Measurements from ENCODE around the gene ABLIM2.

The ABLIM2 gene

GRCh38 chr4:8092282-8092681 lies 66.3 kb downstream of the ABLIM2 start:
- no peak for DNase-seq (ENCODE audit: low read depth)
- no peak for TF ChIP-seq CTCF (conservative IDR thresholded peaks at IDR 0.05; ENCODE audit: low read depth, low read length)
- H3K4me3 ChIP-seq (ENCODE audit: low read length) = no peak overlapping the region

- DNase-seq (ENCODE audit: low read depth) = no peak
- no peak overlapping the region for H3K4me3 ChIP-seq (ENCODE audit: low read length)
- no peak for TF ChIP-seq CTCF (conservative IDR thresholded peaks at IDR 0.05; ENCODE audit: low read depth, low read length)
These were observed 67.8 kb downstream of the ABLIM2 start for GRCh38 chr4:8090744-8091301.

- TF ChIP-seq CTCF (conservative IDR thresholded peaks at IDR 0.05; ENCODE audit: low read depth, low read length) = no peak
- DNase-seq (ENCODE audit: low read depth) = no peak
- no peak overlapping the region for H3K4me3 ChIP-seq (ENCODE audit: low read length)
These were observed 68.3 kb downstream of the ABLIM2 start for GRCh38 chr4:8090312-8090711.

GRCh38 chr4:8089862-8090261 lies 68.8 kb downstream of the ABLIM2 start:
- DNase-seq (ENCODE audit: low read depth) = no peak
- no peak for TF ChIP-seq CTCF (conservative IDR thresholded peaks at IDR 0.05; ENCODE audit: low read depth, low read length)
- no peak overlapping the region for H3K4me3 ChIP-seq (ENCODE audit: low read length)

GRCh38 chr4:8088966-8089491 lies 69.6 kb downstream of the ABLIM2 start:
- no peak overlapping the region for H3K4me3 ChIP-seq (ENCODE audit: low read length)
- TF ChIP-seq CTCF (conservative IDR thresholded peaks at IDR 0.05; ENCODE audit: low read depth, low read length) = no peak
- no peak for DNase-seq (ENCODE audit: low read depth)

GRCh38 chr4:8087921-8088495 lies 70.6 kb downstream of the ABLIM2 start:
- H3K4me3 ChIP-seq (ENCODE audit: low read length) = no peak overlapping the region
- DNase-seq (ENCODE audit: low read depth) = no peak
- TF ChIP-seq CTCF (conservative IDR thresholded peaks at IDR 0.05; ENCODE audit: low read depth, low read length) = no peak

- no peak overlapping the region for H3K4me3 ChIP-seq (ENCODE audit: low read length)
- no peak for DNase-seq (ENCODE audit: low read depth)
- no peak for TF ChIP-seq CTCF (conservative IDR thresholded peaks at IDR 0.05; ENCODE audit: low read depth, low read length)
These were observed 71.7 kb downstream of the ABLIM2 start for GRCh38 chr4:8086783-8087445.

Measured in retinal pigment epithelial cell (primary cell).